T-helper 1 cell treated with Interleukin-12 subunit alpha and Interleukin-12 subunit beta and Interleukin-4 antibody, amounts not matched to agents 30 μg/mL and 1 μg/mL, for 36 hours (primary cell): ENCODE measurements around the gene FNDC11.
"Not testable (repeated sequence)": the region's sequence is repeated elsewhere in the genome, so short reads cannot be mapped to it uniquely, and the experiment has no call there.

ENCODE experiments used
- H3K27ac Mint-ChIP-seq: one replicate; pipeline ENCODE4 v1.8.0; 2021; ENCODE audit warnings: mild to moderate bottlenecking, mixed read lengths
- H3K27me3 Mint-ChIP-seq: one replicate; pipeline ENCODE4 v1.8.0; 2021; ENCODE audit warnings: low read depth, mixed read lengths
- H3K36me3 Mint-ChIP-seq: one replicate; pipeline ENCODE4 v1.8.0; 2021; ENCODE audit warnings: low read depth, mixed read lengths
- H3K4me1 Mint-ChIP-seq: one replicate; pipeline ENCODE4 v1.8.0; 2021; ENCODE audit warnings: low read depth, mixed read lengths
- H3K4me3 Mint-ChIP-seq: one replicate; pipeline ENCODE4 v1.8.0; 2021; ENCODE audit warnings: mild to moderate bottlenecking, moderate library complexity, mixed read lengths
- H3K9me3 Mint-ChIP-seq: one replicate; pipeline ENCODE4 v1.8.0; 2021; ENCODE audit warnings: mixed read lengths

Gene FNDC11

GRCh38 chr20:63553933-63554290 is at the start of gene FNDC11:
TSS of gene FNDC11 (plus strand) at chr20:63554159. CDS start at chr20:63555664, 1,505 bp downstream.
- H3K4me1 Mint-ChIP-seq, result peaks cover 10% of the 10 kb centered on the region
- peak within 1 kb of the TSS; percentile 72 for H3K4me3 Mint-ChIP-seq
- H3K27ac Mint-ChIP-seq, result peak within 1 kb of the TSS; percentile 91
- no peaks in the 10 kb centered on the region for H3K9me3 Mint-ChIP-seq
- H3K27me3 Mint-ChIP-seq, result peaks cover 24% of the 10 kb centered on the region
- peaks cover 4% of the 10 kb centered on the region for H3K36me3 Mint-ChIP-seq

- no peak overlapping the region for H3K27ac Mint-ChIP-seq
- H3K27me3 Mint-ChIP-seq, result peaks cover 24% of the 10 kb centered on the region
- no peak overlapping the region for H3K4me3 Mint-ChIP-seq
- H3K4me1 Mint-ChIP-seq, result no peaks in the 10 kb centered on the region
- H3K36me3 Mint-ChIP-seq, result no peaks in the 10 kb centered on the region
- H3K9me3 Mint-ChIP-seq, result peaks cover 11% of the 10 kb centered on the region
These were observed 49.3 kb upstream of the FNDC11 start for GRCh38 chr20:63504642-63505041.

GRCh38 chr20:63505281-63505680 is 48.7 kb upstream of the FNDC11 start:
- Mint-ChIP-seq H3K4me3 (no peak overlapping the region), H3K4me1 (no peaks in the 10 kb centered on the region), H3K27me3 (peaks cover 25% of the 10 kb centered on the region)

GRCh38 chr20:63505723-63506122 is 48.2 kb upstream of the FNDC11 start:
- Mint-ChIP-seq H3K27ac (no peak overlapping the region), H3K4me1 (no peaks in the 10 kb centered on the region), H3K4me3 (no peak overlapping the region), H3K9me3 (peaks cover 11% of the 10 kb centered on the region), H3K36me3 (no peaks in the 10 kb centered on the region), H3K27me3 (peaks cover 27% of the 10 kb centered on the region)

More at GRCh38 chr20:63505281-63505680, 48.7 kb upstream of the FNDC11 start:
- H3K36me3 Mint-ChIP-seq, result no peaks in the 10 kb centered on the region
- no peak overlapping the region for H3K27ac Mint-ChIP-seq
- H3K9me3 Mint-ChIP-seq, result peaks cover 11% of the 10 kb centered on the region

- no peaks in the 10 kb centered on the region for H3K36me3 Mint-ChIP-seq
- H3K4me1 Mint-ChIP-seq, result no peaks in the 10 kb centered on the region
- H3K27ac Mint-ChIP-seq, result no peak overlapping the region
- peaks cover 24% of the 10 kb centered on the region for H3K27me3 Mint-ChIP-seq
- H3K4me3 Mint-ChIP-seq, result no peak overlapping the region
- H3K9me3 Mint-ChIP-seq, result peaks cover 11% of the 10 kb centered on the region
These were observed 46.7 kb upstream of the FNDC11 start for GRCh38 chr20:63507083-63507743.

GRCh38 chr20:63508072-63508768 is 45.7 kb upstream of the FNDC11 start:
- no peak overlapping the region for H3K27ac Mint-ChIP-seq

GRCh38 chr20:63509088-63509564 is 44.8 kb upstream of the FNDC11 start:
- H3K4me1 Mint-ChIP-seq, result no peaks in the 10 kb centered on the region
- H3K27ac Mint-ChIP-seq, result no peak overlapping the region
- H3K36me3 Mint-ChIP-seq, result no peaks in the 10 kb centered on the region
- H3K9me3 Mint-ChIP-seq, result peaks cover 9% of the 10 kb centered on the region
- no peak overlapping the region for H3K4me3 Mint-ChIP-seq
- H3K27me3 Mint-ChIP-seq, result peaks cover 37% of the 10 kb centered on the region

More at GRCh38 chr20:63508072-63508768, 45.7 kb upstream of the FNDC11 start:
- Mint-ChIP-seq H3K27me3 (peaks cover 32% of the 10 kb centered on the region), H3K4me3 (no peak overlapping the region), H3K4me1 (no peaks in the 10 kb centered on the region), H3K9me3 (peaks cover 11% of the 10 kb centered on the region), H3K36me3 (no peaks in the 10 kb centered on the region)

GRCh38 chr20:63513207-63513606 is 40.8 kb upstream of the FNDC11 start:
- no peak overlapping the region for H3K27ac Mint-ChIP-seq
- H3K4me1 Mint-ChIP-seq, result no peaks in the 10 kb centered on the region
- peaks cover 4% of the 10 kb centered on the region for H3K9me3 Mint-ChIP-seq
- peaks cover 48% of the 10 kb centered on the region for H3K27me3 Mint-ChIP-seq
- no peaks in the 10 kb centered on the region for H3K36me3 Mint-ChIP-seq
- no peak overlapping the region for H3K4me3 Mint-ChIP-seq

- H3K36me3 Mint-ChIP-seq, H3K27ac Mint-ChIP-seq, H3K9me3 Mint-ChIP-seq, H3K4me1 Mint-ChIP-seq, H3K4me3 Mint-ChIP-seq: not testable (repeated sequence)
- peaks cover 43% of the 10 kb centered on the region for H3K27me3 Mint-ChIP-seq
These were observed 39.4 kb upstream of the FNDC11 start for GRCh38 chr20:63514520-63514919.

GRCh38 chr20:63517376-63518309 is 36.3 kb upstream of the FNDC11 start:
- H3K4me3 Mint-ChIP-seq, result peak overlapping the region; percentile 57
- peaks cover 6% of the 10 kb centered on the region for H3K4me1 Mint-ChIP-seq

GRCh38 chr20:63518351-63518861 is 35.6 kb upstream of the FNDC11 start:
- H3K27ac Mint-ChIP-seq, result no peak overlapping the region
- no peak overlapping the region for H3K4me3 Mint-ChIP-seq
- H3K9me3 Mint-ChIP-seq, result peaks cover 4% of the 10 kb centered on the region

More at GRCh38 chr20:63517376-63518309, 36.3 kb upstream of the FNDC11 start:
- H3K9me3 Mint-ChIP-seq, result peaks cover 4% of the 10 kb centered on the region
- H3K36me3 Mint-ChIP-seq, result peaks cover 4% of the 10 kb centered on the region
- H3K27me3 Mint-ChIP-seq, result peaks cover 28% of the 10 kb centered on the region
- peak overlapping the region; percentile 50 for H3K27ac Mint-ChIP-seq

GRCh38 chr20:63518946-63519667 is 34.9 kb upstream of the FNDC11 start:
- H3K27ac Mint-ChIP-seq, result peak overlapping the region; percentile 20
- peaks cover 12% of the 10 kb centered on the region for H3K36me3 Mint-ChIP-seq
- H3K4me1 Mint-ChIP-seq, result peaks cover 9% of the 10 kb centered on the region
- peaks cover 4% of the 10 kb centered on the region for H3K9me3 Mint-ChIP-seq
- peak overlapping the region; percentile 79 for H3K4me3 Mint-ChIP-seq
- H3K27me3 Mint-ChIP-seq, result peaks cover 17% of the 10 kb centered on the region

More at GRCh38 chr20:63518351-63518861, 35.6 kb upstream of the FNDC11 start:
- peaks cover 20% of the 10 kb centered on the region for H3K27me3 Mint-ChIP-seq
- H3K4me1 Mint-ChIP-seq, result peaks cover 7% of the 10 kb centered on the region
- peaks cover 7% of the 10 kb centered on the region for H3K36me3 Mint-ChIP-seq

GRCh38 chr20:63519668-63520503 is 34.1 kb upstream of the FNDC11 start:
- Mint-ChIP-seq H3K27ac (peak overlapping the region; percentile 20), H3K4me1 (peaks cover 9% of the 10 kb centered on the region), H3K36me3 (peaks cover 14% of the 10 kb centered on the region), H3K27me3 (peaks cover 12% of the 10 kb centered on the region), H3K4me3 (peak overlapping the region; percentile 79), H3K9me3 (no peaks in the 10 kb centered on the region)
